Central memory CD4-positive, alpha-beta T cell (primary cell): ENCODE data around the gene DNAJA3.
A peak's percentile ranks its signal among the peaks of the same experiment; 100 is the strongest.

Experiments used
- DNase-seq: peaks from one replicate; pipeline ENCODE4 v3.0.0; 2022

The DNAJA3 gene

DNA sequence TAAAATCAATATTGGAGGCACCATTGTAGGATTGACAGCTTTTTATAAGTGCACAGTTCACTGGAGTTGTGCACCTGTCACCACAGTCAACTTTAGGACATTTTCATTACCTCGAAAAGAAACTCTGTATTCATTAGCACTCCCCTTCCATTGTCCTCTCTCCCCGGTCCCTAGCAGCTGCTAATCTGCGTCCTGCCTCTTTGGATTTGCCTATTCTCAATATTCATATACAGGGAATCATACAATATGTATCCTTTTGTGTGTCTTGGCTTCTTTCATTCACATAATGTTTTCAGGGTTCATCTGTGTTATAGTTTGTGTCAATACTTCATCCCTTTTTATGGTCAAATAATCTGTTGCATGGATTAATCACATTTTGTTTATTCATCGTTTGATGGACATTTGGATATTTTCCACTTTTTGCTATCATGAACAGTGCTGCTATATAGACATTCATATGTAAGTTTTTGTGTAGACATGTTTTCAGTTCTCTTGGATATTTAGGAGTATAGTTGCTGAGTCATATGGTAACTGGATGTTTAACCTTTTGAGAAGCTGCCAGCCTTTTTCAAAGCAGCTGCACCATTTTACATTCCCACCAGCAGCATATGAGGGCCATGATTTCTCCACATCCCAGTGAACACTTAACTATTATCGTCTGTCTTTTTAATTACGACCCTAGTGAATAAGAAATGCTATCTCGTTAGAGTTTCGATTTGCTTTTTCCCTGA, 9.8 kb downstream of the DNAJA3 start:
- DNase-seq = no peak

DNA sequence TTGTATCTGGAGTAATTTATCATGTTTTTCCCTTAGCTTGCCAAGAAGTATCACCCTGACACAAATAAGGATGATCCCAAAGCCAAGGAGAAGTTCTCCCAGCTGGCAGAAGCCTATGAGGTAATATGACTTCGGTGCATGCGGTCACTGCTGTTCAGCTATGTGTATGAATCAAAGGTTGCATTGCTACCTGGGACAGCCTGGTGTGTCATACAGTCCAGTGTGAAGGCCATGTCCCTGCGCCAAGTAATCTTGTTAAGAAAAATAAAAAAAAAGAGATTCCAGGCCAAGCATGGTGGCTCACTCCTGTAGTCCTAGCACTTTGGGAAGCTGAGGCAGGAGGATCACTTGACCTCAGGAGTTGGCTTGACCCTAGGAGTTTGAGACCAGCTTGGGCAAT, 11.7 kb downstream of the DNAJA3 start:
- DNase-seq = no peak

DNA sequence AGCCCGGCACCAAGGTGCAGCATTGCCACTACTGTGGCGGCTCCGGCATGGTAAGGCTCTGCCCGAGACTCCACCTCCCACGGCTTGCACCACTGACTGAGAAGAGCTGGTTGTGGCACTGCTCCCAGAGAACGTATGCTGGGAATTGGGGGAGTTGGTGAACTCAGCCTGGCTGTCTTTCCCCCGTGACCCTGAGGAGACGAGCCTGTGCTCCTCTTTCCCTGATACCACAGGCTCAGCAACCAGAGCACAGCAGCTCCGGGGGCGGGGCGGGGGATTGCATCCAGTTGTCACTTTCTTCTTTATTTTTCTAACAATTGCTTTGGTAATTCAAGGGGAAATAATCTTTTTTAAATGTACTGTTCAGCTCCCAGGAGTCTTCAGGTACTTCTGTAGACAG, 16.7 kb downstream of the DNAJA3 start:
- no peak for DNase-seq

DNA sequence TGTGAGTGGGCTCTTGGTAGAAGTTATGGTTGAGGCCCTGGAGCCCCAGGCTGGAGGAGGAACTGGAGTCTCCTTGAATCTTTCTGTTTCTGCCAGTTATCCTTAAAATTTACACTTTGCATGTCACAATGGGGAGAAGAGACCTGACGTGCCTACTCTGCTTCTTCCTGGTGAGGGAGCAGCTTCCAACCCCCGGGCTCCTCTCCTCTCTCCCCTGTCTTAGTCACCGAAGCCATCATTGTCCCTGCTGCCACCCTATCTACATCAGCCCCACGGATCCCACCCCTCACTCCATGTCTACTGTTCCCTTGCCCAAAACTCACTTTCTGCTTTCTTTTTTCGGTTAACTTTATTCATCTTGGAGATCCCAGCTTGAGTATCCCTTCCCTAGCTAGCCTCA, 17.6 kb downstream of the DNAJA3 start:
- no peak for DNase-seq

DNA sequence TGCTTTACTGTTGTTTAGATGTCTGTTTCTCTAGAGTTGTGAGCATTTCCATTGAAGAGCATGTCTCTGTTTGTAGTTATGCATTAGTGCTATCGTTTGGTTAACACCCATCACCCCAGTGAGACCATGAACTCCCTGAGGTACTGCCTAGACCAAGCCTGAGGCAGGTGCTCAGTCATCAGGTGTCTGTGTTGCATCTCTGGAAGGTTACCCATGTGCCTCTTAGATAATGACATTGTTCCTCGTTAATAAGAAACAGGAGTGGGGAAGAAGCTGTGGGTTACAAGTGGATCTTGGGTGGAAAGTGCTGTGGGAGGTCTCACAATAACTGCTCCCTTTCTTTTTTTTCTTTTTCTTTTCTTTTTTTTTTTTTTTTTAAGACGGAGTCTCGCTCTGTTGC, 18.3 kb downstream of the DNAJA3 start:
- DNase-seq = no peak

DNA sequence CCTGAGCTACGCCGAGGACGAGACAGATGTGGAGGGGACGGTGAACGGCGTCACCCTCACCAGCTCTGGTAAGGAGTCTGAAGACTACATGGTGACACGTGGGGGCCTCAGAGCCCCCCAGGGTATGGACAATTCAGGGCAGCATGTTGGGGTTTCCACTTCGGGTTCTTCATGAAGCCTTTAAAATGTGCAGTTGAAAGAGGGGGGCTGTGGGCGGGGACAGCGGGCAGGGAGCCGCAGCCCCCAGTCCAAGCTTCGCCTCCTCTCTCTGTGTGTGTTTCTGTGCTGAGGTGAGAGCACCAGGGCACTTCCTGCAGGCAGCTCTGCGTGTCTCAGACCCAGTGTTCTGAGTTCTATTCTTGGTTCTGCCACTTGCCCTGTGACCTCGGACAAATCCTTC, 24.8 kb downstream of the DNAJA3 start:
- DNase-seq = no peak

DNA sequence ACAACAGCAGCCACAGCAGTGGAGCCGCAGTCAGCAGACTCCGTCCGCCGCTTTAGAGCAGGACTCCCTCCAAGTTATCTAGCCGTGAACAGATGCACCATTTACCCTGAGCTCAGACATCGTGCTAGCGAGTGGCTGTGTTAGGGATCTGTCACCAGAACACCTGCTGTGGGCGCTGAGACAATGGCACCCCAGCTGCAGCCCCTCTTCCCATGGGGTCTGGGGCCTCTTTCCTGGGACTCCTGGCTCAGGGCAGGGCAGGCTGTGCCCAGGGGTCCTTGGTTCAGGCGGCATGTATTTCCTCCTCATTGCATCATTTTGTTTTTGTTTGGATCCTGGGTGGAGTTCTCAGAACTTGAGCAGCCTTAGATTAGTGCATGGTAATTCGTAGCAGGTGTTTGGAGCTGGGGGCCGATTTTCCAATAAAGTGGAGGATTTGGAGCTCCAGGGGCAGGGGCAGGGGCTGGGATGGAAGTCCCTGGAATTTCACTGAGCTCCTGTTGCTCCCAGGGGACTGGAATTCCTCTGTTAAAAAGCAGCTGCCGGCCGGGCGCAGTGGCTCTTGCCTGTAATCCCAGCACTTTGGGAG, 25.4 kb downstream of the DNAJA3 start:
- DNase-seq = no peak

DNA sequence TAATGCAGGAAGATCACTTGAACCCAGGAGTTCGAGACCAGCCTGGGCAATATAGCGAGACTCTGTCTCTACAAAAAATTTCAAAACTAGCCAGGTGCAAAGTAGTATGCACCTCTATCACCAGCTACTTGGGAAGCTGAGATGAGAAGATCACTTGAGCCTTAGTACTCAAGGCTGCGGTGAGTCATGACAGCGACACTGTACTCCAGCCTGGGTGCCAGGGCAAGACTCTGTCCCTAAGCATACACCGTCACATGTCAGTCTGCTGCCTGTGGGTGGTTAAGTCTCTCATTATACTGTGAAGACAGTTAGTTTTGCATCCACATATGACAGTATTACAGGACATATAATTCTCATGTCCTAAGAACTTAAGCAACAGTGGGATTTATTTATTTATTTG, 27.0 kb downstream of the DNAJA3 start:
- DNase-seq = no peak

DNA sequence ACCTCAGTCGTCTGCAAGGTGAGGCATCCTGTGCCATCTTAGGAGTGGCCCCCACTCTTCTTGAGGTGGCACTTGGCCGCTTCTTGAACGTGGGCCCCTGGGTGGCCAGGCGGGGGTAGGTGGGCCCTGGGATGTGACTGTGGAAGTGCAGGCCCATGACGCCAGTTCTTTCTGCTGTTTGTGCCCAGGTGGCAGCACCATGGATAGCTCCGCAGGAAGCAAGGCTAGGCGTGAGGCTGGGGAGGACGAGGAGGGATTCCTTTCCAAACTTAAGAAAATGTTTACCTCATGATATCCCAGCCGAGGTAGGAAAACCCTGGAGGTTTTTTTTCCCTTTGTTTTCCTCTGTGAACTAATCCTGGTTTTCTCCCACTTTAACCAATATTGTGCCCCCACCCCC, 29.0 kb downstream of the DNAJA3 start:
- DNase-seq = no peak

DNA sequence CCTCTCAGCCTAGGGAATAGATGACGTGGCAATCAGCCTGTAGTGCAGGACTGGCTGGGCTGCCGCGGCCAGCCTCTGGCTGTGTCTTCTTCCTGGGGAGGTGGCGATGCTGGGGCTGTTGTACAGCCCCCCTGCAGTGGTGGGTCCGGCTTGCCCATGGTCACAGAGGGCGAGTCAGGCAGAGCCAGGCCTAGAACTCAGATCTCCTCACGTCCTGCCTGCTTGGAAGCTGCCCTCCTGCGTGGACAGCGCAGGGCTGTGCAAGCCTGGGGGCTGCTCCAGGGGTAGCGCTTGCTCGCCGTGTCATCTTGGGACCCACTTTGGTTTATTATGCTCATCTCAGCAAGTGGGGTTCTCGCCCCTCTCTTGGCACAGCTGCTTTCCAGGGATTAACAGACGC, 29.4 kb downstream of the DNAJA3 start:
- no peak for DNase-seq

DNA sequence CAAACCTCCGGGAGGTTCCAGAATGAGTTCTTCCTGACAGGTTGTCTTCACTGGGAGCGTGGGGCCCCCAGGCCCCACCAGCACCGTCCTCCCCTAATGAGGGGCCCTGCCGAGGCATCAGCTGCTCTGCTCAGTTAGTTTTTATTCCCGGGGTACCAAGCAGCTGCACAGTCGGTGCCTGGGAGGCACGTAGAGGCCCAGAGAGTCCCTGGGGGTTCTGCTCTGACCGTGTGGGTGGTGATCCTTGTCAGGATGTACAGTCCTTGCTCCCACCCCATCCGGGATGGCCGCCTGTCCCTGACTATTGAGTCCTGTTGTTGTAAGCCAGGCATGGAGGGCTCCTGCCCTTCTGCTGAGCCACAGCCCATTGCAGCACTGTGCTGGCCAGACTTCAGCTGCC, 30.3 kb downstream of the DNAJA3 start:
- no peak for DNase-seq

DNA sequence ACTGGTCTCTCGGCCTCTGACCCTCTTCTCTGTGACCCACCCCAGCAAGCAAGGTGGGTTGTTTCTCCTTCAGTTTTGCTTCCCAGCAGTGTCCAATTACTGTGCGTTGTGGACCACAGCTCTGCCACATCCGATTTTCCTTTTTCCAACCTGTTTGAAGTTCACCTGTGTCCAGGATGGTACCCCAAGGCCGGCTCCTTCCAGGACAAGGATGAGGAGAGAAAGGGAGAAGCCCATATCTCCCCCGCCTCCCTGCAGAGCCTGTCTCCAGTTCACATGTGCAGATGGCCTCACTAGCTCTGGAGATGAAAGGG, 35.2 kb downstream of the DNAJA3 start:
- DNase-seq = no peak

DNA sequence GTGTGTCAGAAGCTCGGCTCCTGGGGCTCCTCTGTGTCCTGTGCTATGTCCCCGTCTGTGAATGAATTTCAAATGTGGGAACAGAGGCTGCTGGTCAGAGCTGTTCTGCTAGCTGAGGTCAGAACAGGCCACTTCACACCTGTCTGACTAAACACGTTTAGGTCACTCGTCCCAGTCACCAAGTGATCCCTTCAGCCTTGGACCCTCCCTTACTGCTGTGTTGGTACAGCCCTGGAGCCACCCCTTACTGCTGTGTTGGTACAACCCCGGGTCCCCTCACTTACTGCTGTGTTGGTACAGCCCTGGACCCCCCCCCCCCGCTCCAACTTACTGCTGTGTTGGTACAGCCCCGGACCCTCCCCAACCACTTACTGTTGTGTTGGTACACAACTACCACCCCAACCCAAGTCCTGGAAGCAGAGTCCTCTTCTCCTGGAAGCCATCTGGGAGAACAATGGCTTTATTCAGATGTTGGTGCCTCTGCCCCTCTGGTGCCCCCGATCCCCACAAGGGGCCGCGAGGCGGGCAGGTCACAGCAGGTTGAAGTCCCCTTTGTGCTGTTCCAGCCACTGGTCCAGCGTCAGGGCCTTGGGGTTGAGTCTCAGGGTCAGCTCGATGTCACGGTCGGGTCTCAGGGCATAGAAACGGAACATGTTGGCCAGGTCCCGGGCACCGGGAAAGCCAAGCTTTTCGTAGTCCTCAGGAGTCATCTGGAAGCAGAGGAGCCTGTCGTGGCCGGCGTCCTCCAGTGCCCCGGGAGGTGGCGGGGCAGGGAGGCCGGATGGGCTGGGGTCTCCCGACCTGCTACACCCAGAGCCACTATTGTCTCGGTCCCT, 35.8 kb downstream of the DNAJA3 start:
- no peak for DNase-seq

DNA sequence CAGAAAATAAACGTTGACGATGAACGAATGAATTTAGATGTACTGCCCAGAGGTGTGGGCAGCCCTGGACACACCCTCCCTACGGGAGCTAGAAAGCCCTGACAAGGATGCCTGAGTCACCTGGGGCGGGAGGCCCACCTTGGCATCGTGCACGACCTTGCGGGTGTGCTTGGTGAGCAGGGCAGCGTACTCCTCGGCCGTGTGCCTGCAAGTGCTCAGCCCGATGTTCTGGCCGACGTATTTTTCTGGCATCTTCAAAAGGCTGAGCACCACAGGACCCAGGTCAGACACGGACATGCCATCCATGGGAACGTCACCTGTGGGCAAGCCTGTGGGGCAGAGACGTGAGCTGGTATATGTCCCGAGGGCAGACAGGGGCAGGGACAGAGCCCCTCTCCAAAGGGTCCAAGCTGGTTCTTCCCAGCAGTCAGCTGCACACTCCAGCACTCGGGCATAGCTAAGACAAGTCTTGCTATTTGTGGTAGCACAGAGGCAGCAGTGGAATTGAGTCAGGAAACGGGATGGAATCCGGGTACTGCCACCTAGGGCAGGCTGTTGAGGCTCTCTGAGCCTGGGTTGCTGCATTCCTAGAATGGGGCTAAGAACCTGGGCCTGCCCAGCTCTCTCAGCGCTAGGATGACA, 38.0 kb downstream of the DNAJA3 start:
- DNase-seq = no peak

DNA sequence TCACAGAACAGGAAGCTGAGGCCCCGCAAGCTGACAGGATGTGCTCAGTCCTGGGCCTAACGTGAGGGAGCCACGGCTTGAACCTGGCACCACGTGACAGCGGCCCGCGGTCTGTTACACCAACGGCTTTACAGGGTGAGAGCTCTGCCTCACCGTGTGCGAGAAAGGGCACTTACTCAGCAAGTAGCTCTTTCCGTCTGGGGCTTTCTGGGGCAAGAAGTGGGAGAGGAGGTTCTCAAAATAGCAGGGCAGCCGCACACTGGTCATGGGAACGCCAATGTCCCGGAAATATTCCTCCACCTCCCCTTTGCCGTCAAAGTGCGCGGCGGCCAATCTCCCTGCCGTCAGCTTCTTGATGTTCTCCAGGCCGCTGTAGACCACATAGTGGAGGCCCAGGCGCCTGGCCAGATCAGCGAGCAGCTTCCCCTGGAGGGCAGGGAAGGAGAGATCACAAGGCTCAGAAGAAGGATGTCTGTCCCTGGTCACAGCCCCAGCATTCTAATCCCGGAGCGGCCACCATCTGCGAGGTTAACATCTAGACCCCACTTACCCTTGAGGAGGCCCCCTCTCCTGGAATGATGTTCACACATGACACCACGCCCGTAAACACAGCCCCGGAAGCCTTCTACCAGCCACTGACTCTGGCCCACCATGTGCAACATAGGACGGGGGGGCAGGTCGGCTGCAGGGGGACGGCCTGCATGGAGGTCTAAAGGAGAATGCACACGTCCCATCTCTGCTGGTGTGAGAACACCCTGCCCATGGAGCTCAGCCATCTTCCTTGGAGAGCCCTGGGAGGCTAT, 40.5 kb downstream of the DNAJA3 start:
- peak; percentile 56 for DNase-seq

DNA sequence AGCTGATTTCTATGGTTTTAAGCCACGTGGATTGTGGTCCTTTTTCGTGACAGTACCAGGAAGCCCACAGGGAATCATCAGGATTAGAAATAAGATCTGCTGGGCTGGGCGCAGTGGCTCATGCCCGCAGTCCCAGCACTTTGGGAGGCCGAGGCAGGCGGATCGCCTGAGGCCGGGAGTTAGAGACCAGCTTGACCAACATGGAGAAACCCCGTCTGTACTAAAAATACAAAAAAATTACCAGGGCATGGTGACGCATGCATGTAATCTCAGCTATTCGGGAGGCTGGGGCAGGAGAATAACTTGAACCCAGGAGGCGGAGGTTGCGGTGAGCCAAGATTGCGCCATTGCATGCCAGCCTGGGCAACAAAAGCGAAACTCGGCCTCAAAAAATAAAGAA, 42.2 kb downstream of the DNAJA3 start:
- DNase-seq = no peak

DNA sequence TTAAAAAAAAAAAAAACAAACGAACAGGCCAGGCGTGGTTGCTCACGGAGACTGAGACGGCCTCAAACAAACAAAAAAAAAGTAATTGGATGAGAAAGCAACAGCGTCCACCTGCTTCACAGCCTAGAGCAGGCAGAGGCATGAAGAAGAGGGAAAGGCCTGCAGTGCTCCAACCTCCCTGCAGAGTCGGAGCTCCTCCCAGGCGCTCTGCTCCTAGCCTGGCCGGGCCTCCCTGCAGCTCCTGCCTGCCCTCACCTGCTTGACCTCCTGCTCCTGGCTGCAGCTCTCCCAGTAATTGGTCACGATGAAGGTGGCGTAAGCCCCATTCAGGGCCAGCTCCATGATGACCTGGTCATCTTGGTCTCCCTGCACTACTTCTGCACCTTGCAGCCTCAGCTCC, 43.3 kb downstream of the DNAJA3 start:
- DNase-seq = no peak

DNA sequence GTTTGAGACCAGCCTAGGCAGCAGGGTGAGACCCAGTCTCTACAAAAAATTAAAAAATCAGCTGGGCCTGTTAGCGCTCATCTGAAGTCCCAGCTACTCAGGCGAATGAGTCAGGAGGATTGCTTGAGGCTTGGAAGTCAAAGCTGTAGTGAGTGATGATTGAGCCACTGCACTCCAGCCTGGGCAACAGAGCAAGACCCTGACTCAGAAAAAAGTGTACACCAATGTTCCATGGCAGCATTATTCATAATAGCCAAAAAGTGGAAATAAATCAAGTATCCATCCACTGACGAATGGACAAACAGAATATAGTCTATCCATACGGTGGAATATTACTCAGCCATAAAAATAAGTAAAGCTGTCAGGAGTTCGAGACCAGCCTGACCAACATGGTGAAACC, 46.2 kb downstream of the DNAJA3 start:
- no peak for DNase-seq

DNA sequence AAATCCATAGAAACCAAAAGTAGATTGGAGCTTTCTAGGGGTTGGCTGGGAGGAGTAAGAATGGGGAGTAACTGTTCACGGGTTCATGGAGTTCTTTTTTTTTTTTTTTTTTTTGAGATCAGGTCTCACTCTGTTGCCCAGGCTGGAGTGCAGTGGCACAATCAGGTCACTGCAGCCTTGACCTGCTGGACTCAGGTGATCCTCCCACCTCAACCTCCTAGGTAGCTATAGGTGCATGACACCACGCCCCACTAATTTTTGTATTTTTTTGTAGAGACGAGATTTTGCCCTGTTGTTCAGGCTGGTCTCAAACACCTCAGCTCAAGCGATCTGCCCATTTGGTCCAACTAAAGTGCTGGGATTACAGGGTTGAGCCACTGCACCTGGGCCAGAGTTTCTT, 47.2 kb downstream of the DNAJA3 start:
- DNase-seq = no peak

DNA sequence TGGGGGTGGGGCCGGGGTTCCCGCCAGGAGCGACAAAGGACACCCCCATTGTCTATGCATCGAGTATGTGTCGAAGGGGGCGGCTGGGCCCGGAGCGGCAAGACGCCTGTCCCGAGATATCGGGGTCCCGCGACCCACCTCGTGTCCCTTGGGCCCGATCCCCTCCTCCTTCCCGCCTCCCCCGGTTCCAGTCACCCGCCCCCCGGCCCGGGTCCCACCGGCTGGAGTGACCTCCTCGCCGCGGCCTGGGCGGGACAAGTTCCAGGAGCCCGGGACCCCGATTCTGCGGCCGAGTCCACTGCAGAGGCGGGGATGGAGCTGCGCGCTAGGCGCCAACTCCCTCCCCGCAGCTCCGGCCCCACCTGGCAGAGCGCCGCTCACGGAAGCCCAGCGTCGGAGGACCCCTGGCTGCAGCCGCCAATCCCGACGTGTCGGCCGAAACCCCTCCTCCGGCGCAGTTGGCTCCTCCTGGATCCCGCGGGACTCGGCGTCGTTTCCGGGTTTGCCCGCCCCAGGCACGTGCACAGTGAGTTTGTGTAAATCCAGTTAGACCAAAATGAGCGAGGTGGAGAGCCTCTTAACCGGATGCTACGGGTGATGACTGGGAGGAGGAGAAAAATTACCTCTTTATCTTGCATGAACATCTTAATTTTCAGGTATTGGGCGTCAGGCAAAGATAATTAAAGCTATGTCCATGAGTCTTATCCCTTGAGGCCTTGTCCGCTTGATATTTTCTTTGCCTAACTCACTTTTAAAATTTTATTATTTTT, 48.7 kb downstream of the DNAJA3 start, which contains the start of gene NMRAL1:
TSS of gene NMRAL1 (minus strand) at position 434 of the 770 bp plus-strand sequence. CDS start 493 bp downstream, outside the sequence.
- DNase-seq = peak; percentile 85

DNA sequence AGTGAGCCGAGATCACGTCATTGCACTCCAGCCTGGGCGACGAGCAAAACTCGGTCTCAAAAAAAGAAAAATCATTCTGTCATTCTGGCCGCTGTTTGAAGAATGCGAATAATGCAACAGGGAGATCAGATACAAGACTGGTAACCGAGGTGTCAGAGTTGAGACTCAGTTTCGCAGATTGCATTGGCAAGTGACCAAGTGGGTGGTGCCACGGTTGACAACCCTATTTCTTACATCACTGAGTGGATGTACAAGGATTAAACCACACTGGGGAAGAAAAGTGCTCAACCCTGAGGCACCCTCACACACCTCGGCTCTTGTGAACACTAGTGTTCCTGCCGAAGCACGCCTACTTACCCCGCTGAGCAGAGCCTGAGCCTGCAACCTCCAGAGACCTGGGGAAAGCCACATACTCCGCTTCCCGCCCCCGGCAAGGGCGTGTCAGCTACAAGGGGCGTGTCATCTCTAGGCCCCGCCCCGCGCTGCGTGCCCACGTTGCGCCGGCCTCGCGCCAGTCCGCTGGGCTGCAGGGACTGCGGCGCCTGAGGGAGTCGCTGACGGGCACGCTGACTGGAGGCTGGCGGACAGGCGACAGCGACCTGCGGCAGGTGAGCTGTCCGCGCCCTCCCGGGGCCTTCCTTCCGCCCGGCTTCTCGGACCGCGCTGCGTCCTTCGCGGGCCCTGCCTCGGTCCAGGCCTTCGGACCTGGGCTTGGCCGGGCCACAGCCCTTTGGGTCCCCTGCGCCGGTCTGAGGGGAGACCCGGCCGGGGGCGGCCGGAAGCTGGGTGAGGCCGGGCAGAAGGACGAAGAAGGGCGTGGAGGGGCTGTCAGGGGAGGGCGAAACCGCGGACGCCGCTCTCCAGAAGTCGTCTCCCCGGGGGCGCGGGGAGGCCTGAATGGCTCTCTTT, 50.5 kb downstream of the DNAJA3 start, which contains the start of gene HMOX2:
TSS of gene HMOX2 (plus strand) at position 519 of the 909 bp plus-strand sequence. CDS start 29,127 bp downstream, outside the sequence.
- peak; percentile 89 for DNase-seq
